SKM-1 treated with dmso at 0.1 percent for 144 hours (cell line): ENCODE data around the gene CYP1A1.
A peak's percentile ranks its signal among the peaks of the same experiment; 100 is the strongest.

Experiments used
- DNase-seq: peaks from one replicate; lab custom pipeline; 2025; ENCODE audit not compliant: unreplicated experiment; lab: John Stamatoyannopoulos, UW

The CYP1A1 gene, protein sequence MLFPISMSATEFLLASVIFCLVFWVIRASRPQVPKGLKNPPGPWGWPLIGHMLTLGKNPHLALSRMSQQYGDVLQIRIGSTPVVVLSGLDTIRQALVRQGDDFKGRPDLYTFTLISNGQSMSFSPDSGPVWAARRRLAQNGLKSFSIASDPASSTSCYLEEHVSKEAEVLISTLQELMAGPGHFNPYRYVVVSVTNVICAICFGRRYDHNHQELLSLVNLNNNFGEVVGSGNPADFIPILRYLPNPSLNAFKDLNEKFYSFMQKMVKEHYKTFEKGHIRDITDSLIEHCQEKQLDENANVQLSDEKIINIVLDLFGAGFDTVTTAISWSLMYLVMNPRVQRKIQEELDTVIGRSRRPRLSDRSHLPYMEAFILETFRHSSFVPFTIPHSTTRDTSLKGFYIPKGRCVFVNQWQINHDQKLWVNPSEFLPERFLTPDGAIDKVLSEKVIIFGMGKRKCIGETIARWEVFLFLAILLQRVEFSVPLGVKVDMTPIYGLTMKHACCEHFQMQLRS

DNA sequence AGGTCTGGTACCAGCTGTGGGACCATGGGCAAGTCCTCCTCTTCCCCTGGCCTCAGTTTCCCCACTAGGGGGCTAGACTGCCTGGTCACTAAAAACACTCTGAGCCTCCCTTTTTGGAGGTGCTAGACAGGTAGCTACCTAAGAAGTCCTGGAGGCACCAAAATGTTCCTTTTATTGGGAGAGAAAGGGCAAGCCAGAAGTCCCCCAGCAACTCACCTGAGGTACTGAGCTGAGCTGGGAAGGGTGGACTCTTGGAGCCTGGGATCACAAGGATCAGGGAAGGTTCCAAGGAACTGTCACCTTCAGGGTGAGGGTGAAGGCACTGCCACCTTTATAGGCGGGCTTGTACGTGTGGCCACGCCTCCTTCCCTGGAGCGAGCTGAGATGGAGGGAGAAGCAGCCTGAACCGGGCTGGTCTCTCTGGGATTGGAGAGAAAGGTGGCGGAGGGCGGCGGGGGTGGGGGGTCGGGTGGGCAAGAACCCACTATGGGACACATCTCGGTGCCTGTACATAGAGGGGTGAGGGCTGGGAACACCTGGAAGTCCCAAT, at the start of gene CYP1A1:
Gene CYP1A1, minus strand, starts transcription at position 304 of the 550 bp plus-strand sequence. CDS start 2,431 bp downstream, outside the sequence.
- DNase-seq, result no peak

- DNase-seq, result no peak
Observed at GRCh38 chr15:74773731-74774252, 48.5 kb upstream of the CYP1A1 start.

GRCh38 chr15:74773329-74773728, 48.0 kb upstream of the CYP1A1 start:
- no peak for DNase-seq

DNA sequence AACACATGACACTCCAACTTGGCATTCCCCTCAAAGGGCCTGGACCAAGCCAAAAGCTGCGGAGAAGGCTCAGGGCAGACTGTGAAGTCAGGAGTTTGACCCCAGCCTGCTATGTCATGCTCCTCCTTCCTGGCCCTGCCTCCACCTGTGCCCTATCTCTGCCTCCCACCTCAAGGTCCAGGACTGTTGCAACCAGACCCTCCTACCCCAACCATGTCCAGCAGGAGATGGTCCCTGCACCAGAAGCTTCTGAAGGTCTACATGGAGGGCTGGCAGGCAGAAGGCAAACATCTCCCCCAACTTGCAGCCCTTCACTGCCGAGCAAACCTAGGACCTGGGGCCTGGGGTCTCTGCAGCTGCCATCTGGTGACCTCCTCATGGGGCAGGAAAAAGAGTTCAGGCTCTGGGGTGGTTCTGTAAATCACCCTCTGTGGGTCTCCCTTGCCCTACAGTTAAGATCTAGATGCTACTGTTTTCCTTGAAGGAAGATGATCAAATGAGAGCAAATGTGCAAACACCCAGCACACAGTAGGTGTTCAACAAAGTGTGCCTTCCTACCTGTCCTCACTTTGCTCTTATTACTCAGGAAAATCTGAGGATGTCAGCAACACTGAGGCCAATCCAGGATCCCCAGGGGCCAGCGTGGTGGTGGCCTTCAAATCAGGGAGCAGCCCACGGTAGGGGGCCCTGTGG, 45.0 kb upstream of the CYP1A1 start:
- DNase-seq, result no peak

GRCh38 chr15:74769463-74770025, 44.2 kb upstream of the CYP1A1 start:
- no peak for DNase-seq

GRCh38 chr15:74768771-74769342, 43.5 kb upstream of the CYP1A1 start:
- peak; percentile 49 for DNase-seq

- DNase-seq, result no peak
Observed at GRCh38 chr15:74768099-74768770, 42.9 kb upstream of the CYP1A1 start.

- no peak for DNase-seq
Observed at GRCh38 chr15:74767167-74768098, 42.1 kb upstream of the CYP1A1 start.

- DNase-seq, result no peak
Observed at GRCh38 chr15:74763416-74763815, 38.1 kb upstream of the CYP1A1 start.

GRCh38 chr15:74762791-74763150, 37.4 kb upstream of the CYP1A1 start:
- no peak for DNase-seq

DNA sequence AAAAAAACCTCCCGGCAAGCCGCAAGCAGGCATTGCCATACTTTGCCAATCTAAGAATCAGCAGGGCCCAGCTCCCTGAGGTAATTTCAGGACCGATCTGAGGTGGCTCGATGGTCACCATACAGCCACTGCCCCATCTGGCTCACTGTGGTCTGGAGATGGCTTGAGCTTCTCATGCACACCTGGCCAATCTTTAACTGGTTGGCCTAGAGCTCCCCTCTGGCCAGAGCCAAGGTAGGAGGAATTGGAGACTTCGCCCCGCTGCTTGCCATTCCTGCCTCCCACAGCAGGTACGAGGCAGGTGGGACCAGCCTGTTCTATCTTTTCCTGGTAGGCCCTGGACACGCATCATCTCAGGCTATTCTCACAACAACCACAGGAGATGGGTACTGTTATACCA, 33.4 kb upstream of the CYP1A1 start:
- DNase-seq, result no peak

DNA sequence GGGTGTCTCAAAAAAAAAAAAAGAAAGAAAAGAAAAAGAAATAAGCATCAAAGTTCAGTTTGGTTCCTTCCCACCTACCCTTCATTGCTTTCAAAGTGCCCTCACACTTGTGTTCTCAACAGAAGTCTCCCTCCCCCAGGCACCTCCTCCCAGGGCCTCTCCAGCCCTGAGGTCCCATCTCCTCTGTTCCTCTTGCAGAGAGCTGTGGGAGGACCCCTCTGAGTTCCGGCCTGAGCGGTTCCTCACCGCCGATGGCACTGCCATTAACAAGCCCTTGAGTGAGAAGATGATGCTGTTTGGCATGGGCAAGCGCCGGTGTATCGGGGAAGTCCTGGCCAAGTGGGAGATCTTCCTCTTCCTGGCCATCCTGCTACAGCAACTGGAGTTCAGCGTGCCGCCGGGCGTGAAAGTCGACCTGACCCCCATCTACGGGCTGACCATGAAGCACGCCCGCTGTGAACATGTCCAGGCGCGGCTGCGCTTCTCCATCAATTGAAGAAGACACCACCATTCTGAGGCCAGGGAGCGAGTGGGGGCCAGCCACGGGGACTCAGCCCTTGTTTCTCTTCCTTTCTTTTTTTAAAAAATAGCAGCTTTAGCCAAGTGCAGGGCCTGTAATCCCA, 29.4 kb upstream of the CYP1A1 start:
- no peak for DNase-seq

- no peak for DNase-seq
Observed at GRCh38 chr15:74752531-74752930, 27.2 kb upstream of the CYP1A1 start.

DNA sequence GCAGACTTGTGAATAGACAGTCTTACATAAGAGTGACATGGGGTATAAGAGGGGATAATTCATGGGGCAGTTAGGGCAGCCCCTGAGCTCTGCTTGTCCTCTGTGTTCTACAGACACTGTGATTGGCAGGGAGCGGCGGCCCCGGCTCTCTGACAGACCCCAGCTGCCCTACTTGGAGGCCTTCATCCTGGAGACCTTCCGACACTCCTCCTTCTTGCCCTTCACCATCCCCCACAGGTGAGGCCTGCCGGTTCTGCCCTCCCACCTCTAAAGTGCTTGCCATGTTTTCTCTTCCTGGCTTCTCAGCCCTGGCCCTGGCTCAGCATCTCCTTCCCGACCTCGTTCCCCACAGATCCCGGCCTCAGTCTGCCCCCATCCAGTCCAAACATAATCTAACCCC, 26.7 kb upstream of the CYP1A1 start:
- DNase-seq, result no peak

DNA sequence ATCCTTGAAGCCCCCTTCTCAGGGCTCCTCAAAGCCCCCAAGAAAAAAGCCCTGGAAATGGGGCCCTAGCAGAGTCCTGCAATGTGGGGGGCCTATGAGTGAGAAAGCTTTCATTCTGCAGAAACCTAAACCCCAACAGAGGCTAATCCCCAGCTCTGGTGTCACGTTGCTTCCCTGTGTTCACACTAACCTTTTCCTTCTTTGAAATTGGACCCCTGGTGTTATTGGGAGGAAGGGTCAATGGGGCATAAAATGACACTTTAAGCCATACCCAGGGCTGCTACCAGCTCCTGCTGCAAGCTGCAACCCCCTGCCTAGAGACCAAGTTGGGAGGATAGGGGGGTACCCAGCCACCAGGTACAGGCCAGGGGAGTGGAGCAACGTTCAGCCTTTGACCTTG, 25.4 kb upstream of the CYP1A1 start:
- DNase-seq, result no peak

- no peak for DNase-seq
Observed at GRCh38 chr15:74749832-74750231, 24.5 kb upstream of the CYP1A1 start.

GRCh38 chr15:74748322-74748946, 23.1 kb upstream of the CYP1A1 start, which contains the start of gene CYP1A2:
Gene CYP1A2 (plus strand): TSS chr15:74748845. CDS start chr15:74749739, 894 bp downstream.
- no peak for DNase-seq

- DNase-seq, result no peak
Observed at GRCh38 chr15:74746389-74746788, 21.1 kb upstream of the CYP1A1 start.
